ENCODE measurements around the gene TCFL5.

DNA sequence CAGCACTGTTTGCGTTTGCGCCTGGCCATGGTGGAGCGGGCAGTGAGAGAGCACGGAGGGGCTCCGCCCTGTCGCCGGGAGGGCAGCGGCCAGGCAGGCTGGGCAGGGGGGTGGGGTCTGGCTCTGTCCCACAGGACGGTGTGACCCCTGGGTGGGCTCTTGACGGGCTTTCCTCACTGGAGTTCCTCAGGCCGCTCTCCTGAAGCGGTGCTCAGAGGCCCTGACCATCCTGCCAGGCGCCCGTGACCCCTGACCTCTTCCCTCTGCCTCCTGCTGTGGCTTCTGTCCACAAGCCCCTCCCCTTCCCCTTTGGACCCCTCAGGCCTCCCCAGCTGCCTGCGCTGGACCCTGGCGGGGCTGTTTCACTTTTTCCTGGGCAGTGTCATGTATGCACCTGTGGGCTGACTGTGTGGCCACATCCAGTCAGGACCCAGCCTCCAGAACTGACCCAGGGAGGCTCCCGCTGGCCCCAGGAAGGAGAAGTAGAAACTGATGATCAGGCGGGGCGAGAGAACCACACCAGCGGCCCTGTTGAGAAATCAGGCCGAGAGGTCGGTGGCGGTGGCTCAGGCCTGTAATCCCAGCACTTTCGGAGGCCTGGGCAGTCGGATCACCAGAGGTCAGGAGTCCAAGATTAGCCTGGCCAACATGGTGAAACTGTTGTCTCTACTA lies 55.8 kb downstream of the TCFL5 start:
- TF ChIP-seq, protein P1, sequence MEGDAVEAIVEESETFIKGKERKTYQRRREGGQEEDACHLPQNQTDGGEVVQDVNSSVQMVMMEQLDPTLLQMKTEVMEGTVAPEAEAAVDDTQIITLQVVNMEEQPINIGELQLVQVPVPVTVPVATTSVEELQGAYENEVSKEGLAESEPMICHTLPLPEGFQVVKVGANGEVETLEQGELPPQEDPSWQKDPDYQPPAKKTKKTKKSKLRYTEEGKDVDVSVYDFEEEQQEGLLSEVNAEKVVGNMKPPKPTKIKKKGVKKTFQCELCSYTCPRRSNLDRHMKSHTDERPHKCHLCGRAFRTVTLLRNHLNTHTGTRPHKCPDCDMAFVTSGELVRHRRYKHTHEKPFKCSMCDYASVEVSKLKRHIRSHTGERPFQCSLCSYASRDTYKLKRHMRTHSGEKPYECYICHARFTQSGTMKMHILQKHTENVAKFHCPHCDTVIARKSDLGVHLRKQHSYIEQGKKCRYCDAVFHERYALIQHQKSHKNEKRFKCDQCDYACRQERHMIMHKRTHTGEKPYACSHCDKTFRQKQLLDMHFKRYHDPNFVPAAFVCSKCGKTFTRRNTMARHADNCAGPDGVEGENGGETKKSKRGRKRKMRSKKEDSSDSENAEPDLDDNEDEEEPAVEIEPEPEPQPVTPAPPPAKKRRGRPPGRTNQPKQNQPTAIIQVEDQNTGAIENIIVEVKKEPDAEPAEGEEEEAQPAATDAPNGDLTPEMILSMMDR (IDR thresholded peaks at IDR 0.05; ENCODE audit: insufficient read depth, low read depth, low read length): no peak
- no peak for TF ChIP-seq EZH2 (IDR thresholded peaks at IDR 0.05; ENCODE audit: insufficient read depth, low read length)
